ENCODE measurements around the gene PLIN1. TPM values are rescaled to one million over a fixed set of nuclear protein-coding genes. Genes with fewer than 3 reads are reported as not detected.

Gene PLIN1
- total RNA-seq, 1 donor: under 0.01 TPM

DNA sequence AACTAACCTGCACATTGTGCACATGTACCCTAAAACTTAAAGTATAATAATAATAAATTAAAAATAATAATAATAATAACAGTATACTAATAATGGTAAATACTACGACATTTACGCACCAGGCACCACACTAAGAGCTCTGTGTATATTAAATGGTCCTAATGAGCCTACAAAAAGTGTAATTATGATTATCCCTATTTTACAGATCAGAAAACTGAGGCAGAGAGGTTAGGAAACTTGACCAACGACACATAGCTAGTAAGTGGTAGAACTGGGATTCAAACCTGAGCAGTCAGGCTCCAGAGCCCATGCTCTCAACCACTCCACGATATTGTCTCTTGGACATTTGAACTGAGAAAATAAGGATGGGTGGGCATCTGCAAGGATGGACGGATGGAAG, 38.9 kb downstream of the PLIN1 start:
- TF ChIP-seq, protein P1, sequence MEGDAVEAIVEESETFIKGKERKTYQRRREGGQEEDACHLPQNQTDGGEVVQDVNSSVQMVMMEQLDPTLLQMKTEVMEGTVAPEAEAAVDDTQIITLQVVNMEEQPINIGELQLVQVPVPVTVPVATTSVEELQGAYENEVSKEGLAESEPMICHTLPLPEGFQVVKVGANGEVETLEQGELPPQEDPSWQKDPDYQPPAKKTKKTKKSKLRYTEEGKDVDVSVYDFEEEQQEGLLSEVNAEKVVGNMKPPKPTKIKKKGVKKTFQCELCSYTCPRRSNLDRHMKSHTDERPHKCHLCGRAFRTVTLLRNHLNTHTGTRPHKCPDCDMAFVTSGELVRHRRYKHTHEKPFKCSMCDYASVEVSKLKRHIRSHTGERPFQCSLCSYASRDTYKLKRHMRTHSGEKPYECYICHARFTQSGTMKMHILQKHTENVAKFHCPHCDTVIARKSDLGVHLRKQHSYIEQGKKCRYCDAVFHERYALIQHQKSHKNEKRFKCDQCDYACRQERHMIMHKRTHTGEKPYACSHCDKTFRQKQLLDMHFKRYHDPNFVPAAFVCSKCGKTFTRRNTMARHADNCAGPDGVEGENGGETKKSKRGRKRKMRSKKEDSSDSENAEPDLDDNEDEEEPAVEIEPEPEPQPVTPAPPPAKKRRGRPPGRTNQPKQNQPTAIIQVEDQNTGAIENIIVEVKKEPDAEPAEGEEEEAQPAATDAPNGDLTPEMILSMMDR (IDR thresholded peaks at IDR 0.05; ENCODE audit: extremely low read depth, low read depth, low read length): no peak
- Histone ChIP-seq H3K36me3 (ENCODE audit: insufficient read depth, low read length) (peaks cover 35% of the 10 kb centered on the region), H2AFZ (ENCODE audit: low read length) (no peak overlapping the region), H3K79me2 (ENCODE audit: insufficient read depth, low read length) (peaks cover 7% of the 10 kb centered on the region), H3K4me3 (ENCODE audit: insufficient read depth, low read length) (no peak overlapping the region), H4K20me1 (ENCODE audit: insufficient read depth, low read length) (no peaks in the 10 kb centered on the region), H3K9me3 (ENCODE audit: low read depth, low read length) (no peaks in the 10 kb centered on the region), H3K27ac (ENCODE audit: low read depth, low read length) (no peak overlapping the region), H3K27me3 (ENCODE audit: insufficient read depth, low read length) (no peaks in the 10 kb centered on the region), H3K4me2 (ENCODE audit: insufficient read depth, low read length) (no peak overlapping the region), H3K4me1 (ENCODE audit: insufficient read depth, low read length) (no peaks in the 10 kb centered on the region)
- no peak for DNase-seq (ENCODE audit: insufficient read length, low spot score, missing footprints)

DNA sequence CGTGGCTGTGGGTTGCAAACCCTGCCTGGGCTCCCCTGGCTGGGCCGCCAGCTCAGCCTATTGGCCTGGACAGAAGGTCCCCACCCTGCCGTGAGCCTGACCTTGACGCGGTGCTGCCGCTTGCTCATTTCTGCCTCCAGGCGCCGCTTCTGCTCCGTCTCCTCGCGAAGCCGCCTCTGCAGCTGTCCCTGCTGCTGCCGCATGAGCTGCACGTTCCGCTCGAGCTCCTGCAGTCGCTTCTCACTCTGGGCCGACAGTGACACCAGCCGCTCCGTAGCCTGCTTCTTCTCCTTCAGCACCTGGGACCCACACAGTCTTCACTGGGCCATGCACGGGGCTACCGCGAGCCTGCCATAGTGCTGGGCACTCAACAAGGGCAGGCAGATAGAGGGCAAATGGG, 45.6 kb downstream of the PLIN1 start:
- TF ChIP-seq, protein P1 (IDR thresholded peaks at IDR 0.05; ENCODE audit: extremely low read depth, low read depth, low read length): no peak
- Histone ChIP-seq H3K9me3 (ENCODE audit: low read depth, low read length) (no peaks in the 10 kb centered on the region), H3K36me3 (ENCODE audit: insufficient read depth, low read length) (peaks cover 46% of the 10 kb centered on the region), H2AFZ (ENCODE audit: low read length) (no peak overlapping the region), H3K27me3 (ENCODE audit: insufficient read depth, low read length) (no peaks in the 10 kb centered on the region), H3K4me1 (ENCODE audit: insufficient read depth, low read length) (no peaks in the 10 kb centered on the region), H4K20me1 (ENCODE audit: insufficient read depth, low read length) (no peaks in the 10 kb centered on the region), H3K4me3 (ENCODE audit: insufficient read depth, low read length) (no peak overlapping the region), H3K79me2 (ENCODE audit: insufficient read depth, low read length) (no peaks in the 10 kb centered on the region), H3K4me2 (ENCODE audit: insufficient read depth, low read length) (no peak overlapping the region), H3K27ac (ENCODE audit: low read depth, low read length) (no peak overlapping the region)
- no peak for DNase-seq (ENCODE audit: insufficient read length, low spot score, missing footprints)

DNA sequence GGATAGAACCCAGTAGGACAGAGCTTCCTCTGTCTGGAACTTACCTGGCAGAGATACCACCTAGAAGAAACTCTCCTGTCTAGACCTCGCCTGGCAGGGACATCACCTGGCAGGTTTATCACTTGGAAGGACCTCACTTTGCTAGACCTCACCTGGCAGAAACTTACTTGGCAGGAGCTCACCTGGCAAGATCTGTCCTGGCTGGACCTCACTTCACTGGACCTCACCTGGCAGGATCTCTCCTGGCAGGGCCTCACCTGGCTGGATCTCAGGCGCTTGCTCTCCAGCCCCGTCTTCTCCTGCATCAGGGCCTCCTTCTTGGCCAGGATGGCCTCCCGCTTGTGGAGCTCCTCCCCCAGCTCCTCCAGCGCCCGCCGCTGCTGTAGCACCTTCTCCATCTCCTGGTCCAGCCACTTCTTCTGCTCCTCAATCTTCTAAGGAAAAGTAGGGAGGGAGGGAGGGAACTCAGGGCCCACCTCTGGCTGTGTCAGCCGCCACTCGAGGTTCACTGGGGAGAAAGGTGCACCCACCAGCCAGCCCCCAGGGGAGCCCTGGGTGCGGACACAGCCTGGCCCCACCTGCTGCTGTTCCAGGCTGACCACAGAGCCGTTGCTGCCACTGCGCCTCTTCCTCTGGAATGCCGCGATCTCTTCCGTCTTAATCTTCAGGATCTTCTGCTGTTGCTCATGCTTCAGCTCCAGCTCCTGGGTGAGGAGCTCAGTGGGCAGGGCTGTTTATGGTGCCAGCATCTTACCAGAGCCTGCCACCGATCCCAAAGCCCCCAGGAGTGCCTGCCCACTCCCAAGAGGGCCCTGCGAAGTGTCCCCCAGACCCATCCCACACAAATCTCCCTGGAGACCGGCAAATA, 46.4 kb downstream of the PLIN1 start:
- no peak overlapping the region for H3K27ac ChIP-seq (ENCODE audit: low read depth, low read length)
- TF ChIP-seq, protein P1 (IDR thresholded peaks at IDR 0.05; ENCODE audit: extremely low read depth, low read depth, low read length): no peak
- no peaks in the 10 kb centered on the region for H3K9me3 ChIP-seq (ENCODE audit: low read depth, low read length)

DNA sequence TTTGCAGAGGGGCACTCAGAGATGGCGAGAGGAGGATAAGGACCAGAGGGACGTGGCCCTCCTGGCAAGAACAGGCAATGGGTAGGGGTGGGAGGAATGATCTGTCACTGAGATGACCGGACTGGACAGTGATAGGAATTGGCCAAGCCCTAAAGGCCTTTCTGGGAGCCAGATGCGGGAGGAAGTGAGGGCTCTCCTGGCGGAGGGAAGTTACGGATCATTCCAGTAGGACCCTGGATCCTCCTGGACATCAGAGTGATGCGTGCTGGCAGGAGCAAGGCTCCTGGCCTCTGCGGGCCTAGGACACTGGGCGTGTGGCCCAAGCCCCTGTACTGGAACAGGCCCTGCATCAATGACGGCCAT, 47.3 kb downstream of the PLIN1 start:
- peak; percentile 64 for DNase-seq (ENCODE audit: insufficient read length, low spot score, missing footprints)
- Histone ChIP-seq H3K36me3 (ENCODE audit: insufficient read depth, low read length) (peaks cover 63% of the 10 kb centered on the region), H3K27me3 (ENCODE audit: insufficient read depth, low read length) (no peaks in the 10 kb centered on the region), H3K4me2 (ENCODE audit: insufficient read depth, low read length) (no peak overlapping the region), H2AFZ (ENCODE audit: low read length) (no peak overlapping the region), H4K20me1 (ENCODE audit: insufficient read depth, low read length) (no peaks in the 10 kb centered on the region), H3K9me3 (ENCODE audit: low read depth, low read length) (no peaks in the 10 kb centered on the region), H3K79me2 (ENCODE audit: insufficient read depth, low read length) (no peaks in the 10 kb centered on the region), H3K4me3 (ENCODE audit: insufficient read depth, low read length) (no peak overlapping the region), H3K4me1 (ENCODE audit: insufficient read depth, low read length) (no peaks in the 10 kb centered on the region), H3K27ac (ENCODE audit: low read depth, low read length) (no peak overlapping the region)
- TF ChIP-seq, protein P1 (IDR thresholded peaks at IDR 0.05; ENCODE audit: extremely low read depth, low read depth, low read length): no peak

More for the DNA sequence above, 46.4 kb downstream of the PLIN1 start:
- no peak overlapping the region for H3K4me2 ChIP-seq (ENCODE audit: insufficient read depth, low read length)
- H4K20me1 ChIP-seq (ENCODE audit: insufficient read depth, low read length): no peaks in the 10 kb centered on the region
- no peak overlapping the region for H2AFZ ChIP-seq (ENCODE audit: low read length)
- H3K4me3 ChIP-seq (ENCODE audit: insufficient read depth, low read length): no peak overlapping the region
- no peaks in the 10 kb centered on the region for H3K79me2 ChIP-seq (ENCODE audit: insufficient read depth, low read length)
- H3K36me3 ChIP-seq (ENCODE audit: insufficient read depth, low read length): peaks cover 53% of the 10 kb centered on the region
- H3K4me1 ChIP-seq (ENCODE audit: insufficient read depth, low read length): no peaks in the 10 kb centered on the region
- H3K27me3 ChIP-seq (ENCODE audit: insufficient read depth, low read length): no peaks in the 10 kb centered on the region
- DNase-seq (ENCODE audit: insufficient read length, low spot score, missing footprints): peak; percentile 53

All from osteoblast (primary cell).